SK-N-MC (cell line): Measurements from ENCODE around the gene KLHDC8A.

Source experiments
- EZH2 ChIP-seq: fragments of 200-600 bp; sonication (generic); IDR thresholded peaks from one replicate; pipeline ENCODE4 v1.6.1; 2017; ENCODE audit warnings: antibody characterized with exemption
- POLR2AphosphoS5 ChIP-seq: IDR thresholded peaks from 2 replicates; pipeline ENCODE4 v1.6.1; 2012; ENCODE audit warnings: mild to moderate bottlenecking, low read depth, low read length, borderline replicate concordance

- TF ChIP-seq EZH2 (no peak), POLR2AphosphoS5 (no peak)
Observed at GRCh38 chr1:205381305-205381704, 24.6 kb upstream of the KLHDC8A start.
